ENCODE measurements around the gene CLASP1. TPM values are rescaled to one million over a fixed set of nuclear protein-coding genes. Genes with fewer than 3 reads are reported as not detected.
"Not testable (repeated sequence)": the region's sequence is repeated elsewhere in the genome, so short reads cannot be mapped to it uniquely, and the experiment has no call there.

CLASP1 gene
- total RNA-seq, 1 donor from 2014 or later: 76.0 TPM

- intact Hi-C loops (cut with micrococcal nuclease): no loop called here
Measured at GRCh38 chr2:121386102-121386501, 263.2 kb downstream of the CLASP1 start.

GRCh38 chr2:121382744-121383143 lies 266.5 kb downstream of the CLASP1 start:
- intact Hi-C loops (cut with micrococcal nuclease): no loop called here

- intact Hi-C loops (cut with micrococcal nuclease): no loop called here
Measured at GRCh38 chr2:121377646-121378045, 271.6 kb downstream of the CLASP1 start.

GRCh38 chr2:121376535-121377250 lies 272.6 kb downstream of the CLASP1 start:
- intact Hi-C loops (cut with micrococcal nuclease): no loop called here

GRCh38 chr2:121375621-121376159 lies 273.6 kb downstream of the CLASP1 start:
- intact Hi-C loops (cut with micrococcal nuclease): no loop called here

GRCh38 chr2:121374412-121375075 lies 274.7 kb downstream of the CLASP1 start:
- intact Hi-C loops (cut with micrococcal nuclease): not testable (repeated sequence)

GRCh38 chr2:121372721-121373353 lies 276.4 kb downstream of the CLASP1 start:
- intact Hi-C loops (cut with micrococcal nuclease): no loop called here

GRCh38 chr2:121372082-121372481 lies 277.2 kb downstream of the CLASP1 start:
- intact Hi-C loops (cut with micrococcal nuclease): no loop called here

GRCh38 chr2:121368836-121369235 lies 280.4 kb downstream of the CLASP1 start:
- intact Hi-C loops (cut with micrococcal nuclease): no loop called here

GRCh38 chr2:121368155-121368554 lies 281.1 kb downstream of the CLASP1 start:
- intact Hi-C loops (cut with micrococcal nuclease): no loop called here

- intact Hi-C loops (cut with micrococcal nuclease): no loop called here
Measured at GRCh38 chr2:121367246-121367900, 281.9 kb downstream of the CLASP1 start.

- intact Hi-C loops (cut with micrococcal nuclease): no loop called here
Measured at GRCh38 chr2:121366040-121366439, 283.2 kb downstream of the CLASP1 start.

- intact Hi-C loops (cut with micrococcal nuclease): no loop called here
Measured at GRCh38 chr2:121365061-121365460, 284.2 kb downstream of the CLASP1 start.

- intact Hi-C loops (cut with micrococcal nuclease): no loop called here
Measured at GRCh38 chr2:121363632-121364420, 285.4 kb downstream of the CLASP1 start.

GRCh38 chr2:121362774-121363173 lies 286.5 kb downstream of the CLASP1 start:
- intact Hi-C loops (cut with micrococcal nuclease): no loop called here

GRCh38 chr2:121362226-121362625 lies 287.0 kb downstream of the CLASP1 start:
- intact Hi-C loops (cut with micrococcal nuclease): no loop called here

- intact Hi-C loops (cut with micrococcal nuclease): no loop called here
Measured at GRCh38 chr2:121360566-121361300, 288.5 kb downstream of the CLASP1 start.

GRCh38 chr2:121359716-121360565 lies 289.3 kb downstream of the CLASP1 start:
- intact Hi-C loops (cut with micrococcal nuclease): no loop called here

- intact Hi-C loops (cut with micrococcal nuclease): no loop called here
Measured at GRCh38 chr2:121359170-121359569, 290.1 kb downstream of the CLASP1 start.

All from T-helper 1 cell treated with Interleukin-12 subunit alpha and Interleukin-12 subunit beta and Interleukin-4 antibody, amounts not matched to agents 30 ng/mL and 1 ng/mL, for 36 hours (primary cell).